Natural killer cell (primary cell): ENCODE measurements around the gene HPCAL4. TPM values are rescaled to one million over a fixed set of nuclear protein-coding genes. Genes with fewer than 3 reads are reported as not detected.

ENCODE experiments used
- ATAC-seq, 3 donors: fragments of 150-1000 bp in 2 of 3; fragments of 200-7000 bp in 1 of 3; cut with Tn5 transposase; 1 replicate in 1 of 3; 2 replicates in 2 of 3; pipeline ENCODE4 v1.10.0; 2021; ENCODE audit warnings: mild to moderate bottlenecking in 2 of 3, moderate library complexity in 2 of 3
- DNase-seq, 2 donors: peaks; one replicate each; pipeline versions ENCODE4 v3.0.0 to v3.0.0-alpha.2; 2013 to 2021; ENCODE audit warnings: mixed read lengths in 1 of 2
- H3K27ac ChIP-seq: one replicate; pipeline ENCODE4 v1.5.1; 2013; ENCODE audit warnings: mild to moderate bottlenecking, low read length
- H3K27me3 ChIP-seq: one replicate; pipeline ENCODE4 v1.6.1; 2013; ENCODE audit warnings: low read length; ENCODE audit not compliant: control insufficient read depth, insufficient read depth
- H3K36me3 ChIP-seq: one replicate; pipeline ENCODE4 v1.6.1; 2013; ENCODE audit warnings: low read length; ENCODE audit not compliant: control insufficient read depth, insufficient read depth
- H3K4me1 ChIP-seq: one replicate; pipeline ENCODE4 v1.6.1; 2013; ENCODE audit warnings: low read length; ENCODE audit not compliant: control insufficient read depth, insufficient read depth
- H3K4me3 ChIP-seq: one replicate; pipeline ENCODE4 v1.5.1; 2013; ENCODE audit warnings: low read length
- H3K9me3 ChIP-seq: one replicate; pipeline ENCODE4 v1.6.1; 2013; ENCODE audit warnings: low read length; ENCODE audit not compliant: control insufficient read depth, insufficient read depth
- H3K27ac Mint-ChIP-seq, 2 donors: one replicate each; pipeline ENCODE4 v1.8.0; 2022; ENCODE audit warnings: mild to moderate bottlenecking in 2 of 2, mixed read lengths in 2 of 2, moderate library complexity in 1 of 2
- H3K27me3 Mint-ChIP-seq, 2 donors: one replicate each; pipeline ENCODE4 v1.8.0; 2022; ENCODE audit warnings: low read depth in 2 of 2, mixed read lengths in 2 of 2
- H3K36me3 Mint-ChIP-seq: one replicate; pipeline ENCODE4 v1.8.0; 2022; ENCODE audit warnings: mixed read lengths
- H3K4me1 Mint-ChIP-seq, 2 donors: one replicate each; pipeline ENCODE4 v1.8.0; 2022; ENCODE audit warnings: mixed read lengths in 2 of 2
- H3K4me3 Mint-ChIP-seq: one replicate; pipeline ENCODE4 v1.8.0; 2022; ENCODE audit warnings: mild to moderate bottlenecking, moderate library complexity, mixed read lengths
- H3K9me3 Mint-ChIP-seq, 2 donors: one replicate each; pipeline ENCODE4 v1.8.0; 2022; ENCODE audit warnings: mixed read lengths in 2 of 2
- WGBS: methylation state at CpG from one replicate; pipeline ENCODE4 v1.1.7; 2013; ENCODE audit warnings: missing lambda C conversion rate; ENCODE audit not compliant: insufficient coverage; 5-methylcytosine and 5-hydroxymethylcytosine counted together
- intact Hi-C: fragments of 100-400 bp; cut with micrococcal nuclease; formaldehyde crosslinking; loops from one replicate; pipeline ENCODE4 v1.14.2; 2022
- total RNA-seq, 4 donors: library from RNA; stranded (reverse); fragments of 120-200 nt in 1 of 4; gene quantifications; one replicate each; pipeline versions ENCODE4 v1.2.3 to v1.2.4, GENCODE V29; 2013 to 2022
- TF ChIP-seq, protein P1 (sequence below): fragments of 200-600 bp; IDR thresholded peaks from one replicate; pipeline ENCODE4 v1.8.0; 2022; ENCODE audit warnings: antibody characterized with exemption

HPCAL4 gene
- total RNA-seq, 3 donors from 2014 or later (not counting 1 experiment from before 2014, with no cell fraction given), result 0.78 to 1.6 (median 1.3) TPM

DNA sequence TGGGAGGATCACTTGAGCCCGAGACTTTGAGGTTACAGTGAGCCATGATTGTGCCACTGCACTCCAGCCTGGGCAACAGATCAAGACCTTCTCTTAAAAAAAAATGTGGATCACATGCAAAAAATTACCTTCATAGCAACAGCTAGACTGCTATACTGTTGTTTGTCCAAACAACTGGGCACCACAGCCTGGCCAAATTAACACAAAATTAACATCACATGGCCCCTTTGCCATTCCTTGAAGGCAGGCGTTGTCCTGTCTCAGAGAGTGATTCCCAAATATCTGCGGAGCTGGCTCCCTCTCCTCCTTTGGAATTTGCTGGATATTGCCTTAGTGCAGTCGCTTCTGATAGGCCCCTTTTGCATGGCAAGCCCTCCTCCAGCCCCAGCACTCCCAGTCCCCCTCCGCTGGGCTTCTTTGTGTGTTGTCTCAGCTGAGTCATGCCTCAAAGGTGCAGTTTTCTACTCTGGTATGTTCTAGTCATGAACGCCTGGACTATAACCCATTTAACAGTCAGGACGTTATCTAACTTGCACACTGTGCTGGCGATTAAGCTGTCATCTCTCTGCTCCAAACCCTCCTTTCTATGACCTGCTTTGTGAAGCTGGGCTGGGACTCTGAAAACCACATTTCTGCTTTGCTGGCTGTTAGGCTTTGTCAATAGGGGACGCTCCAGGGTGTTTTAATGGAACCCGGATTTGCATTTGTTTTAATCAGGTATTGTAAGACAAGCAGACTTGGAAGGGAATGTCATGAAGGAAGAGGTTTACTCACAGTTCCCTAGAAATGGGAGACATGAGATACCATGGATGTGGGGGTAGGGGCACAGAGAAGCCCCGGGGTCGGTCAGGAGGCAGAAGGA is 20.1 kb upstream of the HPCAL4 start:
- H3K4me3 ChIP-seq, result no peak overlapping the region
- ATAC-seq, result no peak
- H3K27ac Mint-ChIP-seq, result no peak overlapping the region

DNA sequence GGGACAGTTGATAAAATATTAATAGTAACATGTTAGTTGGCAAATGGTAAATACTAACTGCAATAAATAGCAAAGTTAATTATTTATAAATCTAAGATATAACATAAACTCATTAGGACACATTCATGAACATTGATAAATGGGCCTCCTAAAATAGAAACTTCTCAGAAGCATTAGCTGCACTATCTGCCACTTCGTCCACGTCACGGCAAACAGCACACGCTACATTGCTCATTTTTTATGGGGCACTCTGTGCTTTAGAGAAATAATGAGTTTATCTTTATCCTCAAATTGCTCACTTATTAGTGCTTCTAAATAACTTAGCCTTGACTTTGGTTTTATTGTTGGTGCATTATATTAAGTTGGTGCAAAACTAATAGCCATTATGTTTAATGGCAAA is 16.3 kb upstream of the HPCAL4 start:
- 94% methylated on average over 4 of the region's 4 CpGs for WGBS
- Mint-ChIP-seq H3K4me3 (no peak overlapping the region), H3K9me3 (no peaks in the 10 kb centered on the region), H3K27ac (no peak overlapping the region), H3K27me3 (peaks cover 0 to 9% of the 10 kb centered on the region in 2 donors), H3K36me3 (no peaks in the 10 kb centered on the region), H3K4me1 (no peaks in the 10 kb centered on the region)
- TF ChIP-seq, protein P1, sequence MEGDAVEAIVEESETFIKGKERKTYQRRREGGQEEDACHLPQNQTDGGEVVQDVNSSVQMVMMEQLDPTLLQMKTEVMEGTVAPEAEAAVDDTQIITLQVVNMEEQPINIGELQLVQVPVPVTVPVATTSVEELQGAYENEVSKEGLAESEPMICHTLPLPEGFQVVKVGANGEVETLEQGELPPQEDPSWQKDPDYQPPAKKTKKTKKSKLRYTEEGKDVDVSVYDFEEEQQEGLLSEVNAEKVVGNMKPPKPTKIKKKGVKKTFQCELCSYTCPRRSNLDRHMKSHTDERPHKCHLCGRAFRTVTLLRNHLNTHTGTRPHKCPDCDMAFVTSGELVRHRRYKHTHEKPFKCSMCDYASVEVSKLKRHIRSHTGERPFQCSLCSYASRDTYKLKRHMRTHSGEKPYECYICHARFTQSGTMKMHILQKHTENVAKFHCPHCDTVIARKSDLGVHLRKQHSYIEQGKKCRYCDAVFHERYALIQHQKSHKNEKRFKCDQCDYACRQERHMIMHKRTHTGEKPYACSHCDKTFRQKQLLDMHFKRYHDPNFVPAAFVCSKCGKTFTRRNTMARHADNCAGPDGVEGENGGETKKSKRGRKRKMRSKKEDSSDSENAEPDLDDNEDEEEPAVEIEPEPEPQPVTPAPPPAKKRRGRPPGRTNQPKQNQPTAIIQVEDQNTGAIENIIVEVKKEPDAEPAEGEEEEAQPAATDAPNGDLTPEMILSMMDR, result no peak
- no peaks in the 10 kb centered on the region for H3K36me3 ChIP-seq
- no peaks in the 10 kb centered on the region for H3K27me3 ChIP-seq
- intact Hi-C loops, result no loop called here
- ATAC-seq, result no peak
- no peaks in the 10 kb centered on the region for H3K9me3 ChIP-seq
- H3K4me3 ChIP-seq, result no peak overlapping the region
- H3K27ac ChIP-seq, result no peak overlapping the region
- no peak for DNase-seq
- no peaks in the 10 kb centered on the region for H3K4me1 ChIP-seq

More for the DNA sequence above, 20.1 kb upstream of the HPCAL4 start:
- no peak for DNase-seq
- WGBS, result 89% methylated on average over 12 of the region's 12 CpGs
- H3K4me1 ChIP-seq, result no peaks in the 10 kb centered on the region
- H3K9me3 ChIP-seq, result no peaks in the 10 kb centered on the region
- Mint-ChIP-seq H3K4me1 (no peaks in the 10 kb centered on the region), H3K9me3 (no peaks in the 10 kb centered on the region), H3K4me3 (no peak overlapping the region), H3K27me3 (peaks cover 16 to 19% of the 10 kb centered on the region in 2 donors), H3K36me3 (no peaks in the 10 kb centered on the region)
- intact Hi-C loops, result no loop called here
- no peaks in the 10 kb centered on the region for H3K36me3 ChIP-seq
- H3K27ac ChIP-seq, result no peak overlapping the region
- H3K27me3 ChIP-seq, result peaks cover 4% of the 10 kb centered on the region
- TF ChIP-seq, protein P1, result no peak

DNA sequence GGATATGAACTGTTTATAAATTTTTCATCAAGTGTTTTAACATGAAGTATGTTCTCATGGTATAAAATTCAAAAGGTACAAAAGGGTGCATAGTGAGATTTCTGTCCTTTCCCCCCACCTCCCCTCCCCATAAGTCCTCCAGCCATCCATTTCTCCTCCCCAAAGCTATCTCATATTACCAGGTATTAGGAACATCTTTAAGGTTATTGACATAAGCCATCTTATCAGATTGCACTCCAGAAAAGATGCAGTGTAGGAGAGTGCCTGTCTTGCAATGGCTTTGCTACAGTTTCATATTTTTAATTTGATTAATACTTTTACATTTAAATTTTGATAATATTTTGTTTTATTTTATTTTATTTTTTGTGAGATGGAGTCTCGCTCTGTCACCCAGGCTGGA is 13.5 kb upstream of the HPCAL4 start:
- H3K27ac Mint-ChIP-seq, result no peak overlapping the region
- no peaks in the 10 kb centered on the region for H3K9me3 Mint-ChIP-seq
- DNase-seq (no peak), ATAC-seq (no peak)
- no peak overlapping the region for H3K4me3 ChIP-seq
- no peaks in the 10 kb centered on the region for H3K36me3 ChIP-seq
- TF ChIP-seq, protein P1, result no peak
- 100% methylated on average over 1 of the region's 1 CpG for WGBS
- peaks cover 0 to 10% of the 10 kb centered on the region in 2 donors for H3K27me3 Mint-ChIP-seq
- no peaks in the 10 kb centered on the region for H3K36me3 Mint-ChIP-seq
- H3K27me3 ChIP-seq, result no peaks in the 10 kb centered on the region
- intact Hi-C loops, result no loop called here
- no peaks in the 10 kb centered on the region for H3K4me1 Mint-ChIP-seq
- no peak overlapping the region for H3K27ac ChIP-seq
- no peak overlapping the region for H3K4me3 Mint-ChIP-seq
- no peaks in the 10 kb centered on the region for H3K9me3 ChIP-seq
- no peaks in the 10 kb centered on the region for H3K4me1 ChIP-seq
